H1 (cell line): ENCODE data around the gene HMOX2. TPM values are rescaled to one million over a fixed set of nuclear protein-coding genes. Genes with fewer than 3 reads are reported as not detected.

Experiments
- CTCF ChIA-PET: fragments of 300-600 bp; sonication (Branson Sonifier 250); formaldehyde crosslinking; loops from one replicate; lab custom pipeline; 2021; ENCODE audit not compliant: partially characterized antibody; lab: Charles Lee
- POLR2A ChIA-PET: fragments of 300-600 bp; sonication (Branson Sonifier 250); formaldehyde crosslinking; loops from one replicate; lab custom pipeline; 2021; ENCODE audit warnings: inconsistent platforms; ENCODE audit not compliant: partially characterized antibody; lab: Charles Lee
- DNase-seq, 2 experiments: peaks; one replicate each; pipeline versions ENCODE4 v3.0.0 to v3.0.0-alpha.2; 2010 to 2022; ENCODE audit warnings: low spot score in 2 of 2, low read depth in 1 of 2, mixed read lengths in 1 of 2
- FAIRE-seq: peaks from 2 replicates; lab custom pipeline; 2011; peaks lifted over from hg19 to GRCh38; lab: Jason Lieb, UNC
- H2AFZ ChIP-seq: 2 replicates; pipeline ENCODE4 v1.8.1; 2012; ENCODE audit warnings: low read length, inconsistent platforms
- H2AK5ac ChIP-seq: 2 replicates; pipeline ENCODE4 v1.6.1; 2013; ENCODE audit warnings: low read depth, low read length
- H2BK120ac ChIP-seq: replicated peaks from 2 replicates; pipeline ENCODE3; 2013; ENCODE audit warnings: low read depth, low read length, inconsistent platforms
- H2BK12ac ChIP-seq: 2 replicates; pipeline ENCODE4 v1.6.1; 2013; ENCODE audit warnings: low read depth, low read length
- H2BK15ac ChIP-seq: 2 replicates; pipeline ENCODE4 v1.6.1; 2013; ENCODE audit warnings: low read length
- H2BK20ac ChIP-seq: 2 replicates; pipeline ENCODE4 v1.6.1; 2013; ENCODE audit warnings: low read length
- H2BK5ac ChIP-seq: 2 replicates; pipeline ENCODE4 v1.6.1; 2013; ENCODE audit warnings: low read depth, low read length
- H3K14ac ChIP-seq: 2 replicates; pipeline ENCODE4 v1.6.1; 2013; ENCODE audit warnings: inconsistent platforms; ENCODE audit not compliant: insufficient read length
- H3K18ac ChIP-seq: 2 replicates; pipeline ENCODE4 v1.6.1; 2013; ENCODE audit warnings: low read length; ENCODE audit errors: extremely low read depth
- H3K23ac ChIP-seq: 2 replicates; pipeline ENCODE4 v1.6.1; 2013; ENCODE audit warnings: inconsistent platforms; ENCODE audit not compliant: insufficient read length
- H3K23me2 ChIP-seq: 2 replicates; pipeline ENCODE4 v1.6.1; 2013; ENCODE audit warnings: low read depth, low read length
- H3K27ac ChIP-seq: 2 replicates; pipeline ENCODE4 v1.6.1; 2011; ENCODE audit warnings: low read depth, low read length, inconsistent platforms
- H3K27me3 ChIP-seq, 4 experiments: replicated peaks in 1 of 4; 1 replicate in 1 of 4; 2 replicates in 3 of 4; pipeline versions ENCODE4 v1.6.1 to v1.8.1; 2011 to 2013; ENCODE audit warnings: low read length in 3 of 4, mild to moderate bottlenecking in 3 of 4, inconsistent platforms in 2 of 4, mixed read lengths in 2 of 4, moderate library complexity in 1 of 4; ENCODE audit not compliant: control insufficient read depth in 3 of 4, insufficient read depth in 3 of 4; ENCODE audit errors: extremely low read depth in 1 of 4
- H3K36me3 ChIP-seq, 4 experiments: 2 replicates each; pipeline versions ENCODE4 v1.6.1 to v1.8.1; 2011 to 2013; ENCODE audit warnings: mild to moderate bottlenecking in 4 of 4, low read length in 3 of 4, moderate library complexity in 2 of 4, control low read depth in 1 of 4, inconsistent platforms in 1 of 4; ENCODE audit not compliant: insufficient read depth in 4 of 4, control insufficient read depth in 2 of 4
- H3K4ac ChIP-seq: replicated peaks from 2 replicates; pipeline ENCODE3; 2013; ENCODE audit warnings: low read length, low read depth, mixed read lengths, inconsistent platforms; ENCODE audit not compliant: insufficient read length
- H3K4me1 ChIP-seq, 4 experiments: replicated peaks in 1 of 4; 1 replicate in 1 of 4; 2 replicates in 3 of 4; pipeline versions ENCODE4 v1.6.1 to v1.8.1; 2011 to 2013; ENCODE audit warnings: low read length in 3 of 4, inconsistent platforms in 2 of 4, mixed read lengths in 1 of 4; ENCODE audit not compliant: insufficient read depth in 4 of 4, control insufficient read depth in 3 of 4
- H3K4me2 ChIP-seq, 2 experiments: 2 replicates each; pipeline versions ENCODE4 v1.6.1 to v1.8.1; 2011 to 2013; ENCODE audit warnings: low read depth in 2 of 2, low read length in 2 of 2, control low read depth in 1 of 2, inconsistent platforms in 1 of 2, mild to moderate bottlenecking in 1 of 2; ENCODE audit not compliant: insufficient read depth in 1 of 2
- H3K4me3 ChIP-seq, 4 experiments: fragments of 200-600, 300-600 bp in 1 of 4; sonication (generic), shearing (Covaris generic), sonication (Bioruptor Twin) in 1 of 4; 2 replicates each; pipeline versions ENCODE4 v1.5.1 to v1.8.1; 2011 to 2016; ENCODE audit warnings: low read length in 4 of 4, low read depth in 3 of 4, control low read depth in 2 of 4, inconsistent platforms in 2 of 4, mild to moderate bottlenecking in 2 of 4, mixed read lengths in 1 of 4, moderate library complexity in 1 of 4; ENCODE audit not compliant: insufficient read depth in 2 of 4; ENCODE audit errors: extremely low read depth in 1 of 4
- H3K56ac ChIP-seq: replicated peaks from 2 replicates; pipeline ENCODE3; 2013; ENCODE audit warnings: low read depth, mild to moderate bottlenecking, mixed read lengths, low read length, inconsistent platforms; ENCODE audit not compliant: insufficient read length
- H3K79me1 ChIP-seq: 2 replicates; pipeline ENCODE4 v1.6.1; 2013; ENCODE audit warnings: low read depth, low read length, control low read depth
- H3K79me2 ChIP-seq, 2 experiments: 2 replicates each; pipeline versions ENCODE4 v1.6.1 to v1.8.1; 2012 to 2013; ENCODE audit warnings: low read length in 2 of 2, mild to moderate bottlenecking in 2 of 2, inconsistent platforms in 1 of 2; ENCODE audit not compliant: insufficient read depth in 2 of 2, control insufficient read depth in 1 of 2
- H3K9ac ChIP-seq, 4 experiments: replicated peaks in 1 of 4; 1 replicate in 1 of 4; 2 replicates in 3 of 4; pipeline versions ENCODE4 v1.6.1 to v1.8.1; 2011 to 2013; ENCODE audit warnings: low read depth in 3 of 4, low read length in 3 of 4, control low read depth in 2 of 4, mild to moderate bottlenecking in 2 of 4, moderate library complexity in 2 of 4, inconsistent platforms in 1 of 4; ENCODE audit errors: extremely low read depth in 1 of 4
- H3K9me3 ChIP-seq, 2 experiments: 2 replicates each; pipeline versions ENCODE4 v1.6.1 to v1.8.1; 2012 to 2013; ENCODE audit warnings: mild to moderate bottlenecking in 2 of 2, moderate library complexity in 2 of 2, control low read depth in 1 of 2, inconsistent platforms in 1 of 2, low read depth in 1 of 2, low read length in 1 of 2, mixed read lengths in 1 of 2; ENCODE audit not compliant: insufficient read depth in 2 of 2
- H4K20me1 ChIP-seq, 2 experiments: replicated peaks in 1 of 2; 2 replicates each; pipeline versions ENCODE3 to v1.8.1; 2011 to 2013; ENCODE audit warnings: inconsistent platforms in 2 of 2, low read length in 2 of 2, mild to moderate bottlenecking in 1 of 2; ENCODE audit not compliant: insufficient read depth in 2 of 2, control insufficient read depth in 1 of 2
- H4K5ac ChIP-seq: 2 replicates; pipeline ENCODE4 v1.6.1; 2013; ENCODE audit warnings: low read length, low read depth, mixed read lengths, inconsistent platforms; ENCODE audit not compliant: insufficient read length
- H4K8ac ChIP-seq: 2 replicates; pipeline ENCODE4 v1.8.0; 2013; ENCODE audit warnings: mild to moderate bottlenecking, moderate library complexity, low read length, inconsistent platforms; ENCODE audit not compliant: insufficient read depth; ENCODE audit errors: extremely low read depth
- H4K91ac ChIP-seq: replicated peaks from 2 replicates; pipeline ENCODE3; 2013; ENCODE audit warnings: low read length, mixed read lengths, inconsistent platforms; ENCODE audit not compliant: insufficient read length
- RAD21 ChIP-seq, 2 experiments: IDR thresholded peaks in 1 of 2; conservative IDR thresholded peaks in 1 of 2; 2 replicates each; pipeline ENCODE4 v1.6.1; 2011; ENCODE audit warnings: low read depth in 2 of 2, low read length in 2 of 2, improper control_type of control experiment in 1 of 2, inconsistent platforms in 1 of 2, mild to moderate bottlenecking in 1 of 2, moderate library complexity in 1 of 2
- TEAD4 ChIP-seq: IDR thresholded peaks from 2 replicates; pipeline ENCODE4 v1.6.1; 2012; ENCODE audit warnings: low read depth, low read length, inconsistent platforms, mixed read lengths
- YY1 ChIP-seq: IDR thresholded peaks from 2 replicates; pipeline ENCODE4 v1.6.1; 2011; ENCODE audit warnings: low read depth, mild to moderate bottlenecking, low read length
- WGBS, 2 experiments: shearing (Covaris generic) in 1 of 2; methylation state at CpG; one replicate each; pipeline versions ENCODE4 v1.1.6 to v1.1.7; 2013 to 2015; ENCODE audit warnings: low lambda C conversion rate in 2 of 2, mixed read lengths in 2 of 2, inconsistent platforms in 1 of 2, low coverage in 1 of 2, missing lambda C conversion rate in 1 of 2; ENCODE audit not compliant: insufficient replicate concordance in 2 of 2, insufficient coverage in 1 of 2, insufficient read length in 1 of 2; ENCODE audit errors: extremely low coverage in 1 of 2, missing lambda C conversion rate in 1 of 2; 5-methylcytosine and 5-hydroxymethylcytosine counted together
- polyA plus RNA-seq, 7 experiments: library from polyadenylated mRNA; depleted of rRNA in 3 of 7; stranded (reverse) in 5 of 7; unstranded in 2 of 7; fragments of >200 nt in 5 of 7; fragments of 200-250 nt in 2 of 7; gene quantifications; 1 replicate in 5 of 7; 2 replicates in 1 of 7; 4 replicates in 1 of 7; pipeline versions ENCODE4 v1.2.1 to v1.2.3, GENCODE V29; 2011 to 2013; ENCODE audit warnings: missing spikeins in 2 of 7, mixed read lengths in 2 of 7
- total RNA-seq: library from RNA; stranded (reverse); fragmentation: NEBNext Ultra II Directional; extraction: Animal tissue kit (Norgen Biotek cat#: 25700); gene quantifications from 2 replicates; pipeline ENCODE4 v1.2.1, GENCODE V29; 2021
- TF ChIP-seq, protein P1 (sequence below): IDR thresholded peaks from 2 replicates; pipeline ENCODE4 v1.6.1; 2012; ENCODE audit warnings: inconsistent platforms
- TF ChIP-seq, protein P2 (sequence below), 3 experiments: IDR thresholded peaks; 1 replicate in 2 of 3; 2 replicates in 1 of 3; pipeline versions ENCODE4 v1.5.1 to v1.6.1; 2011; ENCODE audit warnings: low read length in 3 of 3, mild to moderate bottlenecking in 3 of 3, inconsistent platforms in 2 of 3, low read depth in 1 of 3, moderate library complexity in 1 of 3; ENCODE audit not compliant: insufficient read depth in 1 of 3; ENCODE audit errors: control extremely low read depth in 1 of 3

HMOX2 gene
- total and polyA plus RNA-seq, 2 of the 8 experiments (the other 6 are each of a cell fraction or from before 2014, with no cell fraction given) = 36.5 to 48.4 TPM

DNA sequence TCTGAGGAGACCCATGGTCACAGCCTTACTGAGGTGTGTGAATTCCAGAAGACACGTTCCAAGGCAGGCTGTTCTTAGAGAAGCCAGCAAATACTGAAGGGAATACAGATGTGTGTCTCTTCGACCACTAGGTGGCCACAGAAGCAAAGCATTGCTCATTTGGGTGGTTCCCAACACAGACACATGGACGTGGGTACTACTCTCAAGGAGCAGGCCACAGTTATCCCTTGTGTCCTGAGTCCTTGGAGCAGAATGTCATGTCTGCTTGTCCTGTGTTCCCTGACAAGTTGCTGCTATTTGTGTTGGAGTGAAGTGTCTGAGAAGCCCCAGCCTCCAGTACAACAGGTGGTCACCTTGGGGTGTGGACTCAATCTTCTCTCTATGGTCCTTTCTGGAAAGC, 30.3 kb downstream of the HMOX2 start:
- Histone ChIP-seq H2BK20ac (no peak overlapping the region), H3K27me3 (no peaks in the 10 kb centered on the region), H4K8ac (no peak overlapping the region), H2AFZ (no peak overlapping the region), H4K91ac (no peak overlapping the region), H2BK15ac (no peak overlapping the region), H3K14ac (no peak overlapping the region), H3K18ac (no peak overlapping the region), H3K4me3 (no peak overlapping the region), H3K36me3 (peaks cover 4 to 18% (median 8%) of the 10 kb centered on the region in 4 experiments; a peak in 4 of 8 replicates), H3K9me3 (no peaks in the 10 kb centered on the region), H2BK12ac (no peak overlapping the region), H4K5ac (no peak overlapping the region), H3K23ac (no peak overlapping the region), H2BK120ac (no peak overlapping the region), H3K79me2 (no peaks in the 10 kb centered on the region), H3K27ac (no peak overlapping the region), H3K56ac (no peak overlapping the region), H3K23me2 (no peaks in the 10 kb centered on the region), H2BK5ac (no peak overlapping the region), H3K79me1 (no peaks in the 10 kb centered on the region; the same call in 1 of the 2 replicates), H3K4ac (no peak overlapping the region), H3K4me2 (no peak overlapping the region), H3K4me1 (peaks cover 0 to 2% (median 0%) of the 10 kb centered on the region in 4 experiments; a peak in 2 of 7 replicates), H4K20me1 (peaks cover 2 to 8% of the 10 kb centered on the region in 2 experiments), H3K9ac (no peak overlapping the region), H2AK5ac (no peak overlapping the region)
- TF ChIP-seq RAD21 (IDR thresholded peaks at IDR 0.05 in 1 of 2, conservative IDR thresholded peaks at IDR 0.05 in 1 of 2; ENCODE audit: low read depth in 2 of 2, low read length in 2 of 2) (peak; percentile 93), TEAD4 (no peak), YY1 (no peak)
- TF ChIP-seq, protein P1, sequence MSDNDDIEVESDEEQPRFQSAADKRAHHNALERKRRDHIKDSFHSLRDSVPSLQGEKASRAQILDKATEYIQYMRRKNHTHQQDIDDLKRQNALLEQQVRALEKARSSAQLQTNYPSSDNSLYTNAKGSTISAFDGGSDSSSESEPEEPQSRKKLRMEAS = peak; percentile 40; the same call in 1 of the 2 replicates
- TF ChIP-seq, protein P2, sequence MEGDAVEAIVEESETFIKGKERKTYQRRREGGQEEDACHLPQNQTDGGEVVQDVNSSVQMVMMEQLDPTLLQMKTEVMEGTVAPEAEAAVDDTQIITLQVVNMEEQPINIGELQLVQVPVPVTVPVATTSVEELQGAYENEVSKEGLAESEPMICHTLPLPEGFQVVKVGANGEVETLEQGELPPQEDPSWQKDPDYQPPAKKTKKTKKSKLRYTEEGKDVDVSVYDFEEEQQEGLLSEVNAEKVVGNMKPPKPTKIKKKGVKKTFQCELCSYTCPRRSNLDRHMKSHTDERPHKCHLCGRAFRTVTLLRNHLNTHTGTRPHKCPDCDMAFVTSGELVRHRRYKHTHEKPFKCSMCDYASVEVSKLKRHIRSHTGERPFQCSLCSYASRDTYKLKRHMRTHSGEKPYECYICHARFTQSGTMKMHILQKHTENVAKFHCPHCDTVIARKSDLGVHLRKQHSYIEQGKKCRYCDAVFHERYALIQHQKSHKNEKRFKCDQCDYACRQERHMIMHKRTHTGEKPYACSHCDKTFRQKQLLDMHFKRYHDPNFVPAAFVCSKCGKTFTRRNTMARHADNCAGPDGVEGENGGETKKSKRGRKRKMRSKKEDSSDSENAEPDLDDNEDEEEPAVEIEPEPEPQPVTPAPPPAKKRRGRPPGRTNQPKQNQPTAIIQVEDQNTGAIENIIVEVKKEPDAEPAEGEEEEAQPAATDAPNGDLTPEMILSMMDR (IDR thresholded peaks at IDR 0.05; ENCODE audit: control extremely low read depth in 1 of 3, insufficient read depth in 1 of 3, low read depth in 1 of 3, low read length in 3 of 3) = peak; percentile 53 to 99 (median 81)
- CTCF ChIA-PET = interaction anchor here (0.9 to 35.4 kb wide), 28 partner anchors 8 to 284 kb away, joined by 3 to 968 read pairs (median 8); partner anchors contain the start of genes C16orf96, CDIP1, HMOX2 and MGRN1
- peak in 1 of 2 experiments; percentile 56 for DNase-seq
- 44% methylated on average over 3 of the region's 3 CpGs; no CpG with 5 or more reads in 1 of the 2 experiments for WGBS, 2 experiments
- POLR2A ChIA-PET = interaction anchor here (1.1 to 3.0 kb wide), 3 partner anchors 54 to 108 kb away, joined by 3 to 14 read pairs (median 4); partner anchors contain the start of gene UBALD1
- FAIRE-seq = peak; percentile 93
